WTC11 (cell line): ENCODE data around the gene COMTD1. TPM values are rescaled to one million over a fixed set of nuclear protein-coding genes. Genes with fewer than 3 reads are reported as not detected.

Source experiments
- CREB1 ChIP-seq: sonication (generic); formaldehyde crosslinking; IDR thresholded peaks from 2 replicates; pipeline ENCODE4 v1.8.0; 2023; ENCODE audit warnings: mild to moderate bottlenecking, missing genetic modification reagents
- EMX1 ChIP-seq: fragments of 250-450 bp; sonication (Bioruptor Pico); IDR thresholded peaks from 2 replicates; pipeline ENCODE4 v1.8.0; 2021; ENCODE audit warnings: mild to moderate bottlenecking
- FOXK1 ChIP-seq: sonication (generic); formaldehyde crosslinking; IDR thresholded peaks from 2 replicates; pipeline ENCODE4 v1.8.0; 2022; ENCODE audit warnings: mild to moderate bottlenecking, moderate library complexity, missing genetic modification reagents
- GRHL2 ChIP-seq: fragments of 250-450 bp; sonication (Bioruptor Pico); IDR thresholded peaks from 2 replicates; pipeline ENCODE4 v1.8.0; 2022; ENCODE audit warnings: mild to moderate bottlenecking, moderate library complexity; ENCODE audit not compliant: insufficient replicate concordance, severe bottlenecking
- JUN ChIP-seq: sonication (generic); formaldehyde crosslinking; IDR thresholded peaks from 2 replicates; pipeline ENCODE4 v1.8.0; 2023; ENCODE audit warnings: mild to moderate bottlenecking, missing genetic modification reagents
- NFYB ChIP-seq: sonication (generic); formaldehyde crosslinking; conservative IDR thresholded peaks from 2 replicates; pipeline ENCODE4 v1.8.0; 2022; ENCODE audit warnings: low read depth, missing genetic modification reagents
- NR2C2 ChIP-seq: sonication (generic); formaldehyde crosslinking; IDR thresholded peaks from 2 replicates; pipeline ENCODE4 v1.8.0; 2022; ENCODE audit warnings: mild to moderate bottlenecking, missing genetic modification reagents
- OVOL2 ChIP-seq: fragments of 250-450 bp; sonication (Bioruptor Pico); IDR thresholded peaks from 2 replicates; pipeline ENCODE4 v1.9.0; 2021; ENCODE audit warnings: mild to moderate bottlenecking, borderline replicate concordance
- TP53 ChIP-seq: sonication (generic); formaldehyde crosslinking; IDR thresholded peaks from 2 replicates; pipeline ENCODE4 v1.8.1; 2023; ENCODE audit warnings: mild to moderate bottlenecking, missing genetic modification reagents
- ZNF396 ChIP-seq: fragments of 250-450 bp; sonication (Bioruptor Pico); IDR thresholded peaks from 2 replicates; pipeline ENCODE4 v1.8.0; 2021; ENCODE audit warnings: mild to moderate bottlenecking, moderate library complexity, borderline replicate concordance
- total RNA-seq: library from RNA; stranded (reverse); gene quantifications from 3 replicates; pipeline ENCODE4 v1.2.3, GENCODE V29; 2021
- TF ChIP-seq, protein P1 (sequence below): sonication (generic); formaldehyde crosslinking; IDR thresholded peaks from 2 replicates; pipeline ENCODE4 v1.8.1; 2023; ENCODE audit warnings: mild to moderate bottlenecking, missing genetic modification reagents
- TF ChIP-seq, protein P2 (sequence below): sonication (generic); formaldehyde crosslinking; conservative IDR thresholded peaks from 2 replicates; pipeline ENCODE4 v1.8.1; 2022; ENCODE audit warnings: mild to moderate bottlenecking, missing genetic modification reagents
- TF ChIP-seq, protein P3 (sequence below): fragments of 250-450 bp; sonication (Bioruptor Pico); IDR thresholded peaks from 2 replicates; pipeline ENCODE4 v1.8.0; 2021; ENCODE audit warnings: mild to moderate bottlenecking
- TF ChIP-seq, protein P4 (sequence below): sonication (generic); formaldehyde crosslinking; IDR thresholded peaks from 2 replicates; pipeline ENCODE4 v1.8.0; 2022; ENCODE audit warnings: mild to moderate bottlenecking, missing genetic modification reagents
- TF ChIP-seq, protein P5 (sequence below): sonication (generic); formaldehyde crosslinking; IDR thresholded peaks from 2 replicates; pipeline ENCODE4 v1.8.1; 2023; ENCODE audit warnings: mild to moderate bottlenecking, missing genetic modification reagents, moderate library complexity
- TF ChIP-seq, protein P6 (sequence below): sonication (generic); formaldehyde crosslinking; IDR thresholded peaks from 2 replicates; pipeline ENCODE4 v1.8.1; 2022; ENCODE audit warnings: low read depth, missing genetic modification reagents, borderline replicate concordance
- TF ChIP-seq, protein P7 (sequence below): sonication (generic); formaldehyde crosslinking; IDR thresholded peaks from 2 replicates; pipeline ENCODE4 v1.8.1; 2022; ENCODE audit warnings: mild to moderate bottlenecking, moderate library complexity, missing genetic modification reagents

The COMTD1 gene
- total RNA-seq, 1 experiment from 2014 or later = 47.8 TPM

DNA sequence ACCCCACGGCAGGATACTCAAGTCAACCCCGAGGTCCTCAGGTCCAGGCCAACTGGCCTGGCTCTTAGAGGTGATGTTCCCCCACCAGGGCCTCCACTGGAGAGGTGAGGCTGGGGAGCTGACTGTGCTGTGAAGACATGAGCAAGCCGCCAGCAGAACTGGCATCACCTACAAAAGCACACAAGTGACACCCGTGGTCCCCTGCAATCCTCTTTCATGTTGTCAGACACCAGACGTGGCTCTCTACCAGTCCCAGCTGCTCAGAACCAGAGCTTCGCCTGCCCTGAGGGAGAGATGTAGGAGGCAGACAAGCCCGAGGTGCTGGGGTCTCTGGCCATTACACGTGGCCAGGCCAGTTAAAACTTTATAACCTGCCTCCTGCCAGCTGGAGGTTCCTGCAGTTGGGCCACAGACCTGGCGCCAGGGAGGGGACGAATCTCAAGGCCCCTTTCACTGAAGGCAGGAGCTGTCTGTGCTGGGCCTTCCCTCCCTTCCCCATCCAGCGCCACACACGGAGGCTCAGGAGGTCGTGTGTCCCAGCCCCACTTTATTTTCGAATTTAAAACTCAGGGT lies 2.2 kb downstream of the COMTD1 start (continued):
- TF ChIP-seq, protein P1, sequence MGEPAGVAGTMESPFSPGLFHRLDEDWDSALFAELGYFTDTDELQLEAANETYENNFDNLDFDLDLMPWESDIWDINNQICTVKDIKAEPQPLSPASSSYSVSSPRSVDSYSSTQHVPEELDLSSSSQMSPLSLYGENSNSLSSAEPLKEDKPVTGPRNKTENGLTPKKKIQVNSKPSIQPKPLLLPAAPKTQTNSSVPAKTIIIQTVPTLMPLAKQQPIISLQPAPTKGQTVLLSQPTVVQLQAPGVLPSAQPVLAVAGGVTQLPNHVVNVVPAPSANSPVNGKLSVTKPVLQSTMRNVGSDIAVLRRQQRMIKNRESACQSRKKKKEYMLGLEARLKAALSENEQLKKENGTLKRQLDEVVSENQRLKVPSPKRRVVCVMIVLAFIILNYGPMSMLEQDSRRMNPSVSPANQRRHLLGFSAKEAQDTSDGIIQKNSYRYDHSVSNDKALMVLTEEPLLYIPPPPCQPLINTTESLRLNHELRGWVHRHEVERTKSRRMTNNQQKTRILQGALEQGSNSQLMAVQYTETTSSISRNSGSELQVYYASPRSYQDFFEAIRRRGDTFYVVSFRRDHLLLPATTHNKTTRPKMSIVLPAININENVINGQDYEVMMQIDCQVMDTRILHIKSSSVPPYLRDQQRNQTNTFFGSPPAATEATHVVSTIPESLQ = no peak
- TF ChIP-seq GRHL2 (CRISPR knock-in tag) (no peak), JUN (CRISPR knock-in tag) (no peak), NFYB (CRISPR knock-in tag) (no peak), TP53 (no peak), ZNF396 (CRISPR knock-in tag) (no peak), FOXK1 (no peak), CREB1 (CRISPR knock-in tag) (no peak), OVOL2 (CRISPR knock-in tag) (no peak), NR2C2 (CRISPR knock-in tag) (no peak), EMX1 (CRISPR knock-in tag) (no peak)
- TF ChIP-seq, protein P2, sequence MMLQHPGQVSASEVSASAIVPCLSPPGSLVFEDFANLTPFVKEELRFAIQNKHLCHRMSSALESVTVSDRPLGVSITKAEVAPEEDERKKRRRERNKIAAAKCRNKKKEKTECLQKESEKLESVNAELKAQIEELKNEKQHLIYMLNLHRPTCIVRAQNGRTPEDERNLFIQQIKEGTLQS = no peak
- TF ChIP-seq, protein P3, sequence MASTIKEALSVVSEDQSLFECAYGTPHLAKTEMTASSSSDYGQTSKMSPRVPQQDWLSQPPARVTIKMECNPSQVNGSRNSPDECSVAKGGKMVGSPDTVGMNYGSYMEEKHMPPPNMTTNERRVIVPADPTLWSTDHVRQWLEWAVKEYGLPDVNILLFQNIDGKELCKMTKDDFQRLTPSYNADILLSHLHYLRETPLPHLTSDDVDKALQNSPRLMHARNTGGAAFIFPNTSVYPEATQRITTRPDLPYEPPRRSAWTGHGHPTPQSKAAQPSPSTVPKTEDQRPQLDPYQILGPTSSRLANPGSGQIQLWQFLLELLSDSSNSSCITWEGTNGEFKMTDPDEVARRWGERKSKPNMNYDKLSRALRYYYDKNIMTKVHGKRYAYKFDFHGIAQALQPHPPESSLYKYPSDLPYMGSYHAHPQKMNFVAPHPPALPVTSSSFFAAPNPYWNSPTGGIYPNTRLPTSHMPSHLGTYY (CRISPR knock-in tag) = peak; percentile 55; the same call in 1 of the 2 replicates
- TF ChIP-seq, protein P4, sequence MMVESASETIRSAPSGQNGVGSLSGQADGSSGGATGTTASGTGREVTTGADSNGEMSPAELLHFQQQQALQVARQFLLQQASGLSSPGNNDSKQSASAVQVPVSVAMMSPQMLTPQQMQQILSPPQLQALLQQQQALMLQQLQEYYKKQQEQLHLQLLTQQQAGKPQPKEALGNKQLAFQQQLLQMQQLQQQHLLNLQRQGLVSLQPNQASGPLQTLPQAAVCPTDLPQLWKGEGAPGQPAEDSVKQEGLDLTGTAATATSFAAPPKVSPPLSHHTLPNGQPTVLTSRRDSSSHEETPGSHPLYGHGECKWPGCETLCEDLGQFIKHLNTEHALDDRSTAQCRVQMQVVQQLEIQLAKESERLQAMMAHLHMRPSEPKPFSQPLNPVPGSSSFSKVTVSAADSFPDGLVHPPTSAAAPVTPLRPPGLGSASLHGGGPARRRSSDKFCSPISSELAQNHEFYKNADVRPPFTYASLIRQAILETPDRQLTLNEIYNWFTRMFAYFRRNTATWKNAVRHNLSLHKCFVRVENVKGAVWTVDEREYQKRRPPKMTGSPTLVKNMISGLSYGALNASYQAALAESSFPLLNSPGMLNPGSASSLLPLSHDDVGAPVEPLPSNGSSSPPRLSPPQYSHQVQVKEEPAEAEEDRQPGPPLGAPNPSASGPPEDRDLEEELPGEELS (CRISPR knock-in tag) = no peak
- TF ChIP-seq, protein P5, sequence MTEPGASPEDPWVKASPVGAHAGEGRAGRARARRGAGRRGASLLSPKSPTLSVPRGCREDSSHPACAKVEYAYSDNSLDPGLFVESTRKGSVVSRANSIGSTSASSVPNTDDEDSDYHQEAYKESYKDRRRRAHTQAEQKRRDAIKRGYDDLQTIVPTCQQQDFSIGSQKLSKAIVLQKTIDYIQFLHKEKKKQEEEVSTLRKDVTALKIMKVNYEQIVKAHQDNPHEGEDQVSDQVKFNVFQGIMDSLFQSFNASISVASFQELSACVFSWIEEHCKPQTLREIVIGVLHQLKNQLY (CRISPR knock-in tag) = peak; percentile 69; the same call in 1 of the 2 replicates
- TF ChIP-seq, protein P6, sequence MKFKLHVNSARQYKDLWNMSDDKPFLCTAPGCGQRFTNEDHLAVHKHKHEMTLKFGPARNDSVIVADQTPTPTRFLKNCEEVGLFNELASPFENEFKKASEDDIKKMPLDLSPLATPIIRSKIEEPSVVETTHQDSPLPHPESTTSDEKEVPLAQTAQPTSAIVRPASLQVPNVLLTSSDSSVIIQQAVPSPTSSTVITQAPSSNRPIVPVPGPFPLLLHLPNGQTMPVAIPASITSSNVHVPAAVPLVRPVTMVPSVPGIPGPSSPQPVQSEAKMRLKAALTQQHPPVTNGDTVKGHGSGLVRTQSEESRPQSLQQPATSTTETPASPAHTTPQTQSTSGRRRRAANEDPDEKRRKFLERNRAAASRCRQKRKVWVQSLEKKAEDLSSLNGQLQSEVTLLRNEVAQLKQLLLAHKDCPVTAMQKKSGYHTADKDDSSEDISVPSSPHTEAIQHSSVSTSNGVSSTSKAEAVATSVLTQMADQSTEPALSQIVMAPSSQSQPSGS = no peak
- TF ChIP-seq, protein P7, sequence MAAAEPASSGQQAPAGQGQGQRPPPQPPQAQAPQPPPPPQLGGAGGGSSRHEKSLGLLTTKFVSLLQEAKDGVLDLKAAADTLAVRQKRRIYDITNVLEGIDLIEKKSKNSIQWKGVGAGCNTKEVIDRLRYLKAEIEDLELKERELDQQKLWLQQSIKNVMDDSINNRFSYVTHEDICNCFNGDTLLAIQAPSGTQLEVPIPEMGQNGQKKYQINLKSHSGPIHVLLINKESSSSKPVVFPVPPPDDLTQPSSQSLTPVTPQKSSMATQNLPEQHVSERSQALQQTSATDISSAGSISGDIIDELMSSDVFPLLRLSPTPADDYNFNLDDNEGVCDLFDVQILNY = no peak
